HG02642 (cell line): ENCODE results near the gene LCA5L.
A peak's percentile ranks its signal among the peaks of the same experiment; 100 is the strongest.
"Not testable (repeated sequence)": the region's sequence is repeated elsewhere in the genome, so short reads cannot be mapped to it uniquely, and the experiment has no call there.

Experiments used
- ATAC-seq: cut with Tn5 transposase; IDR thresholded peaks from one replicate; pipeline ENCODE4 v1.9.1; 2021; ENCODE audit warnings: mild to moderate bottlenecking; ENCODE audit not compliant: unreplicated experiment, poor library complexity

LCA5L gene

DNA sequence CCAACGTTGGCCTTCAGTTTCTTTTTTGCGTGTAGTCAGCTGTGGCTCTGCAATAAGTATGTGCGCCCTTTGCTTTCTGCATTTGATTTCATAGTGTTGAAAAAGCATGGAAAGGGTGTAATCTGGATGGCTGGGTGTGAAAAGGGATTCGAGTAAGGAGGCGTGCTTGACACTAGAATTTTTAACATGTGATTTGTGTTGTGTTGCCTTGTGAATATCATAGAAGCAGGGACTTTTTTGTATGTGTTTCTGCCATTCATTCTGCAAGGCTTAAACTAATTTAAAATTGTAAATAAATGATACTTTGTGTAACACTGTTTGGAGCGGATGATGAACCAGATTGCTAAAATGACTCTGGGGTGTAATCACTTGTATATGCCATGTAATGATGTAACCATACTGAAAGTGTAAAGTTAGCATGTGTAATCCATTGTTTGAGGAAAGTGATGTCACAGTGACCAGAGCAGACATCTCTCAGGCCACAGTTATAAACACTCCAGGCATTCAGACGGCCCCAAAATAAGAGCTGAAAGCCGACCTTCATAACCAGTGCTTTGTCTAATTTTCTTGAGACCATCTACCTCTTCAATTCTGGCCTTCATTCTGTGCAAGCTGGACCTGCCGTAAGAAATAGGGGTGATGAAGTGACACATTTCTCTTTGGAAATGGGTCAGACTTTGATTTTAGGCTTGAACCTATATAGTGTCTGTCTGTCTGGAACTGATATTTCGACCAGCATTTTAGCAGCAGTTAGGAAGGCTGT is 6.8 kb upstream of the LCA5L start:
- ATAC-seq = no peak

DNA sequence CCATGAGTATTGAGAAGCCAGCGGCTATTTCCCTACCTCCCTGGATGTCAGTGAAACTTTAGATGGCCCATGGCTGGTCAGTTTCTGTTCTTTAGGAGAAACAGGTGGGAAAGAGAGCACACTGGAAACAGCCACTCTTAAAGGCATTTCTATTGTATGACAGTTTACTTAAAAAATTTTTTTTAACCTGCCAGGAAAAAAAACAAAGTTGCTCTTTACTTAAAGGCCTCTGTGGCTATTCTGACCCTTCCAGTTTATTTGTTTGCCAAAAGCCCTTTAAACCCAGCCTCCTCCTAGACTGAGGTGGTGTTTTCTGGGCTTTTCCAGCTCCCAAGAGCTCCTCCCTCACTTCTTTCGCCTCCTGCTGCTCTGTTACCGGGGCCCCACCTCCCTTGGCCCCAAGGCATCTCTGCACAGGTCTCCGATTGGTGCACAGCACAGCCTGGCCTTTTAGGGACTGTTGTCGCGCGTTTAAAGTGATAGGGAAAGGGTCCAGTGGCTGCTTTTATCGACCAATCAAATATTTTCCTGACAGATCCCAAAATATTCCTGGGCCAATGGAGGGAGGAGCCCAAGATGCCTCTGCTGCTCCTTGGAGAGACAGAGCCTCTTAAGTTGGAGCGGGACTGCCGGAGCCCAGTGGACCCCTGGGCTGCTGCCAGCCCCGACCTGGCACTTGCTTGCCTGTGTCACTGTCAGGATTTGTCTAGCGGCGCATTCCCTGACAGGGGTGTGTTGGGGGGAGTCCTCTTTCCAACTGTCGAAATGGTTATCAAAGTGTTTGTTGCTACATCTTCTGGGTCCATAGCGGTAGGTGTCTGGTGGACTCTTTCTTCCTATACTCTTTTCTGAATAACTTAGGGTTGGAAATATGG is 6.0 kb upstream of the LCA5L start, which contains the start of gene SH3BGR:
Gene SH3BGR (plus strand): TSS at position 639 of the 875 bp plus-strand sequence. CDS start 127 bp downstream, at position 766.
- no peak for ATAC-seq

DNA sequence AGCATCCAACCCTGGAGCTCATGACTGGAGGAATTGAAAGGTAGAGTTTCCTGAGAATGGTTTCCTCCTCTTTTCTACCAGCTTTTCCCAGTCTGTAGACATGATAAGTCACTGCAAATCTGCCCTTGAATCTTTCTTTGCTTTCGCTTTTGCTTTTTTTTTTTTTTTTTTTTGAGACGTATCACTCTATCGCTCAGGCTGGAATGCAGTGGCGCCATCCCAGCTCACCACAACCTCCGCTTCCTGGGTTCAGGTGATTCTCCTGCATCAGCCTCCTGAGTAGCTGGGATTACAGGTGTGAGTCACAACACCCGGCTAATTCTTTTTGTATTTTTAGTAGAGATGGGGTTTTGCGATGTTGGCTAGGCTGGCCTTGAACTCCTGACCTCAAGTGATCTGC is 1.7 kb upstream of the LCA5L start:
- ATAC-seq = no peak

DNA sequence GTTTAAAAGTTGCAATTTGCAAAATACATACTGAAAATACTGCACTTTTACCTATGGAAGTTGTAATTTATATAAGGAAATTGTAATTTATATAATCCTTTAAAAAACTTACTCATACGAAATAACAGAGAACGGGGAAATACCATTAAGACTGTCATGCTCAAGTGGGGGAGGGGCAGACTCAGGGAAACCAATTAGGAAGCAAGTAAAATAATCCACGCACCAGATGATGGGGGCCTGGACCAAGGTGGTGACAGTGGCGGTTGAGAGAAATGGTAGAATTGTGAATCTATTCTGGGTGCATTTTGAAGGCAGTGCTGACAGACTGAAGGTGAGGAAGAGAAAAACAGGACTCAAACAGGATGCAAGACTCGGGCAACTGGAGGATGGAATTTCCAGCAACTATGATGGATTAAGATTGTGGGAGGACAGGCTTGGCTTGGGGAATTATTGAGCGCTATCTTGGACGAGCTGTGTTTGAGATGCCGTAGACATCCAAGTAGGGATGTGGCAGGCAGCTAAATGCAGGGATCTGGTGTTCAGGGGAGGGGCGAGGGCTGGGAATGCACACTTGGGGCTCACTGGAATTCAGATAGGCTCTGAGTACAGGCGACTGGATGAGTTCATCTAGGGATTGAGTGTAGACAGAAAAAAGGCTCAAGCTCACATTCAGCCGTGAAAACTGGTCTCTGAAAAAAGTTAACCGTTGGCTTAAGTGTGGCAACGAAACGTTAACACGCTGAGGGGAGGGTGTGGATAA is 977 bp downstream of the LCA5L start:
- ATAC-seq = peak; percentile 0

DNA sequence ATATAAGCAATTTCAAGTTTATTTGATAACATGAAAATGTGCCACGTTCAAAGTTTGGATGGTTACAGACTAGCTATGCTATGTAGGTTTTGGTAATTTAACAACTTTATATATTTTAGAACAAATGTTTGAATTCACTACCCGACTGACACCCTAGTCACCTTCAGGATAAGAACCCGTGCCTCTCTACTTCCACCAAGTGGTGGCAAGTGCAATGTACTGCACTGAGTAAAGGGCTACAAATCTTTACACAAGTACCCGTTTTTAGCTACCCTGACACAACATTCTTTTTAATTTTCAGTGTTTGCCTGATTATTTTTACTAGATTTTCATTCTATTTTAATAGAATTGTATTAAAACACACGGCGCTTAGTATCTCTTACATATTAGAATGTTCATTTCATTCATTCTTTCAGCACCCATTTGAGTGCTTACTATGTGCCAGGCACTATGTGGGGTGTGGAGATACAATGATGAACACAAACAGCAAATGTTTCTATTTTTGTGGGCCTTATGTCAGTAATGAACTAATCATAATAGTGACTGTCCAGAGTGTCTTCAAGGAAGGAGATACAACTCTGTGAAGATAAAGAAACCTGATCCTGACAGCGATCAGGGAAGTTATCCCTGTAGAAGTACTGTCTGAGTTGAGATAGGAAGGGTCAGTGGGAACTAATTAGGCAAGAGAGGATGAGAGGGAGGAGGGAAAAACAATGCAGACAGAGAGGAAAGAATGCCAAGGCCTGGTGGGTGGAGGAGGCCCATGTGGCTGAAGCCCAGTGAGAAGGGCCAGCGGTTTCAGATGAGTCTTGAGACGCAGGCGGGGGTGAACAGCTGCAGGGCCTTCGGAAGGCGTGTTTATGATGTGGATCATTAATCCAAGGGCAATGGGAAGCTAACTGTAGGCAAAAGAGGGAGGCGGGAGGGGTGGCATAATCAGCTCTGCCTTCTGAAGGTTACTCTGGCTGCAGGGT is 3.8 kb downstream of the LCA5L start:
- ATAC-seq = no peak

DNA sequence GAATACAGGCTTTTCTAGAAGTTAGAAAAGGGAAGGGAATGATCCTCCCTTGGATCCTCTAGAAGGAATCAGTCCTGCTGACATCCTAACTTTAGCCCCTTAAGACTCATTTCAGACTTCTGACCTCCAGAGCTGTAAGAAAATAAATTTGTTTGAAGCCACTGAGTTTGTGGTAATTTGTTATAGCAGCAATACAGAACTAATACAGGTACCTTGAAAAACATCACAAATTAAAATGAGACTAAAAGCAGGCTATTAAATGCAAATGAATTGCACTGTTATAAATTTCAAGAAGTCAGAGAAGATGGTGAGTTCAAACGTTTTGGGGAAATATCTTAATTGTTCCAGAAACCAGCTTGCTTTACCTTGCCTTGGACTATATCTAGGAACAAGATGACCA is 6.3 kb downstream of the LCA5L start:
- ATAC-seq = no peak

DNA sequence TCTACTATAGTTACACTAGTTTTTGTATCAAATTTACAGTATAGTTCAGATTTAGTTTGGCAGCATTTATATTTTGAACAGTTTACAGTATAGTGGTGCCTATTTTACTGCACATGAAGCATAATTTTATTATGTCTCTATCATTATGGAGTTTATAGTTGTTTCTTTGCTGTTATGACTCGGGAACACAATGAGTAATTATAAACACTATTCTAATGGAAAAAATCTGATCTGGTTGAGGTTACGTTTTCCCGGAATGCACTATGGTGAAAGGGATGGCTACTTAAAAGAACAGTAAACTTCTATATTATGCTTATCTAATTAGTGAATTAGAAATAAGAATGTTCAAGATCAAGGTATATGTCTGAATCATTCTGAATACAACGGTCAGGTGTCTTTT is 10.6 kb downstream of the LCA5L start:
- ATAC-seq = no peak

DNA sequence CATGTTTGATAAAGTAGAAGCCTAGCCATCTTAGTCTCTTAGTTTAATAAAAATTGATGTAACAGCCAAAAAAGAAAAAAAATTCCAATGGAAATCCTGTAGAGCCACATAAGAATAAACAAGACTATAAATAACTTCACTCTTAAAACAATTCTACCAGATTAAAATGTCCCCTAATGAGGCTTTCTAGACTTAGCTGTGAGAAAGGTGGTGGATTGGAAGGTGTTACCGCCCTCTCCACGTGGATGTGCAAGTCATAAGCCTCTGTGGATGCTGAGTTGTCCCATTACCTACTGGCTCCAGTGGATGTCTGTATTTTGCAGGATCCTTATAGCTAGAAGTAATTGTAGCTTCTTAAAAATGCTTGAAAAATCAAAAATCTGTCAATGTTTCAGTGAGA is 14.6 kb downstream of the LCA5L start:
- no peak for ATAC-seq

DNA sequence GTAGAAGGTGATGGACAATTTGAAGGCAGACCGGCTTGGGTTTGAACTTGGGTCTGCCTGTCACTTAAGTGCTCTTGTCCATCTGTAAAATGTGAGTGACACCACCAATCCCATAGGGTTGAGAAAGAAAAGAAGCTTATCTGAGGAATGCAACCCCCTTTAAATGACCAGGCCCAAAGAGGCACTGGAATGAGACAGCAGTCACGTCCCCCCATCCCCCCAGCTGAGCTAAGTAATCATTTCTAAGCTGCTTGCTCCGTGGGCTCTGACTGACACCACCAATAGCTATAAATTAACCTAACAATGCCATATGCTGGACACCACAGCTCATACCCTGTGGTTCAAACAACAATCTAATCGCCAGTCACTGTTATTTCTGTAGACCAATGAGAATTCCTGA is 15.1 kb downstream of the LCA5L start:
- ATAC-seq = no peak

DNA sequence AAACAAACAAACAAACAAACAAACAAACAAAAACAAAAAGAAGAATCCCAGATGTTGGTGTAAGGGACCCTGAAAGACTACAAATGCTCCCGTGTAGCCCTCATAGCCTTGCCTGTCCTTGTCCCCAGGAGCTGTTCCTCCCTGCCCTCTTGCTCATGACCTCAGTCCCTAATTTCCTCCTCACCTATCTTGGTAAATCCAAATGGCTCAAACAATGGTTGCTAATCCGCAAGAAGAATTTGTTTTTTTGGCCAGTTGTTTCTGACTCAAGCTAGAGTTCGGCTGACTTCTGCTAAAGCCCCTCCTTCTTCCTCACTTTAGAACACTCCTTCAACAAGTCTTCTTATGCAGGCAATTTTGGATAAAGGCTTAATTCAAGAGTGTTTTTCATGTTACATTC is 15.6 kb downstream of the LCA5L start:
- ATAC-seq = no peak

DNA sequence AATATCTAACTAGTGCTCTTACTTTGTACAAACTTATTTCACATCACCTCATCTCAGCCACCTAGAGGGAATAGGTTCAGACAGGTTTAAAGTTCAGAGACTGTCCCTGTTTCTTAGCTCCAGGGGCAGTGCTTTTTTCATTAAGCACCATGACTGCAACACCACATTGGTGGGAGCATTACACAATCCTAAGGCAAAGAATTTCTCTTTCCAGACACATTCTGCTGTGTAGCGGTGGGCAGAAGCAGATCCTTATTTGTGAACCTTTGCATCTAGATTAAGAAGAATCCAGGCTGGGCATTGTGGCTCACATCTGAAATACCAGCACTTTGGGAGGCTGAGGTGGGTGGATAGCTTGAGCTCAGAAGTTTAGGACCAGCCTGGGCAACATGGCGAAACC is 16.1 kb downstream of the LCA5L start:
- no peak for ATAC-seq

DNA sequence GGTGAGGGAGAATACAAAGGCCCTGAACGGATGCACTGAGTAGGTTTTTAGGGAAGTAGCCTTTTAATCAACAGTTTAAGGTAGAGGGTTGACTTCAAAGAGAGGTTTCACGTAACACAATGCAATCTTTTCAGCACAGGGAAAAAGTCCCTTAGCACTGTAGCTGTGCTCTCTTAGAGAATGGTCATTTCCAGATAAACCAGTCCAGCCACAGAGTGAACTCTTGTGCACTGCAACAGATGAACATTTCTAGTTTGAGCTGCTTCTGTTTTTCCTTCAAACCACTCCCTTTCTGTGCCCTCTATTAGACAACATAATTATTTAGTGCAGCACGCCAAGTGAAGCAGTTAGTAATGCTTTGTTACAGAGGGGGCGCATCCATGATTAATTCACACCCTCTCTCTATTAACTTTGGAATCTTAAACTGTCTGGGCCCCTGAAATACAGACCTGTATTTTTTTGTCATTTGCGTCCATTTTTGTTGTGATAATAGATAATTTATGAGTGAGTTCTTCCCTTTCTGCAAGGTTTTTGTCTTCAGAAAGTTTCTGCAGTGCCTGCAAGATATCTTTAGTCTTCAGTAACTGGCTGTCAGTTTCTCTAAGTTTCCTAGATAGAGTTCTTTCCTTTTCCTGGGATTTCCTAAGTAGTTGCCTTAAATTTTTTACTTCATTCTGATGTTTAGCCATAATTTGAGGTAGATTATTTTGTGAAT is 22.9 kb downstream of the LCA5L start:
- ATAC-seq = no peak

DNA sequence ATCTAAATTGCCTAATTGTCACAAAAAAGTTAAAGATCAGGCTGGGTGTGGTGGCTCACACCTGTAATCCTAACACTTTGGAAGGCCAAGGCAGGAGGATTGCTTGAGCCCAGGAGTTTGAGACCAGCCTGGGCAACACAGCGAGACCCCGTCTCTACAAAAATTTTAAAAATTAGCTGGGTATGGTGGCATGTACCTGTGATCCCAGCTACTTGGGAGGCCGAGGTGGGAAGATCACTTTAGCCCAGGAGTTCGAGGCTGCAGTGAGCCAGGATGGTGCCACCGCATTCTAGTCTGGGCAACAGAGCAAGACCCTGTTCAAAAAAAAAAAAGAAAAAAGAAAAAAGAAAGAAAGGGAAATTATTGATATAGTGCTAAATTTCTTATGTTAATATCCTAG is 26.4 kb downstream of the LCA5L start:
- not testable (repeated sequence) for ATAC-seq

DNA sequence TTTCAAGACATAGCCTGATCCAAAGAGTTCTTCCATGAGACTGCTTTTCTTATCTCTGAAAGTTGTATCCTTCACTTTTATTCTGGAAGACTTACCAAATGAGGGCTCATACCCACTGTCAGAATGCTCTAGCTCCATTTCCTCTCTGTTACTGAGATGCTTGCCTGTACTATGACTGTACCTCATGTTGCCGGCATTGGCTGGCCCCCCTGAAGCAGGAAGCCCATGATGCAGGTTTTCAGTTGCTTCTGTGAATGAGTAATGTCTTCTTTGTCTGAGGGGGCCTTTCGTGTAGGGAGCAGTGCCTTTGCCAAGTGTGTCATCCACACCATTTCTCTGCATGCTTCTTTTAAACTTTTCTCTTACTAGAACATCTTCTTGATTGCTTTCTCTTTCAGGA is 39.5 kb downstream of the LCA5L start:
- ATAC-seq = no peak

DNA sequence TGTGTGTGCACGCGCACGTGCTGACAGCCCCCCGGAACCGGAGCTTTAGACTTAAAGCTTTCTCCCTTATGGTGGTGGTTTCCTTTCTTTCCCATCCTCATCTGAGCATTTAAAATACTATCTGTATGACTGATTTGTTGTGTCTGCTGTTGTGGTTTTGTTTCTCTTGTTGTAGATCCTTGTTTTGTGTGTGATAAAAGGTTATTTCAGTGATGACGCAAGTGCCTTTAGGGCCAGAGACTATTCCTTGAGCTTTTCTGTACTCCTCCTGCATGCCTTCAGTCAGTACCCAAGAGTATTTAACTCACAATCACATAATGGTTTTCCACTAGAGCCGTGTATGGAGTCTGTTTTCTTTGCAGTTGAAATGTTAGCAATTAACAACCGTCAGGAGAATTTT is 45.4 kb downstream of the LCA5L start:
- no peak for ATAC-seq

DNA sequence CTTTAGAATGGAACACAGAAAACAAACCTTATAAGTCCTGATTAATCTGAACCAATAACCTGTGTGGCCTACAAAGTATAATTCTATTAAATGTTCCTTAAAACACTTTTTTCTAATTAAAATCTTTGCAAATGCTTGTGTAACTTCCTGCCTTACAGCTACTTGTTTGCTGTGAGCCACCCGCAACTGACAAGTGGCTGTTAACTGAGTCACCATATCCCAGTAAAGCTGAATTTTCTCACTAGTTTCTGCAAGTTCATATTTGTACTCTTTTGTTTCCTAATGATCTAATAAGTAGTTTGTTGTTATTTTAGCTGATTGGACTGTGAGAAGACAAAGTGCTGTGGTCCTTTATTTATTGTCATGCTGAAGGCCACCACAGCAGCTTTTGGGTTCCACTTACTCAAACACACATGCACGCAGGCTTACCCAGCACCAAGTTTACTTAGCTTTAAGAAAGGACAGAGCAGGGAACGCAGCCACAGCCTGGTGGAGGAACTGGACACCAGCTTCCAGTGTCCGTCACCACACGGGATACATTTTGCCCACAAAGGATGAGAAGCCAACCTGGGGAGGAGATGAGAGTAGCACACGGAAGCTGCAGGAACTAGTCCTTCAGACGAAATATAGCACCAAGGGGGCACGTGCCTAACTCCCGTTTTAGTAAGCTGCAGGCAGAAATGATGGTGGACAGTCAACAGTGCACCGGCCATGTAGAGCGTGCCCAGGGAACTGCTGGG is 47.8 kb downstream of the LCA5L start:
- no peak for ATAC-seq

DNA sequence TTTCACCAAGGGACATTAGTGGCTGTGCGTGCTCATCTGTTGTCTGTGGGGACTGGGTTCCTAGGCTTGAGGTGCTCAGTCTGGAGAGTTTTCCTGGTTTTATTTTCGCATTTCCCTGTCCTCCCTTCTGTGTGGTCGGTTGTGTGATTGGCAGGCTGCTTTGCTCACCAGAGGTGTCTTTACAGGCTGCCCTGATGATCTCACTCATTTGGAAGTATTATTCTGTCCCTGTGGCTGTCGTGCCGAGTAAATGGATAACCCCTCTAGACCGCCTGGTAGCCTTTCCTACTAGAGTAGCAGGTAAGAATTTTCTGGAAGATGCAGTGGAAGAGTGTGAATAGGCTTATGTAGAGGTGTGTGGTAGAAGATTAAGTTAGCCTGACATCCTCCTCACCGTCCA is 52.6 kb downstream of the LCA5L start:
- no peak for ATAC-seq

DNA sequence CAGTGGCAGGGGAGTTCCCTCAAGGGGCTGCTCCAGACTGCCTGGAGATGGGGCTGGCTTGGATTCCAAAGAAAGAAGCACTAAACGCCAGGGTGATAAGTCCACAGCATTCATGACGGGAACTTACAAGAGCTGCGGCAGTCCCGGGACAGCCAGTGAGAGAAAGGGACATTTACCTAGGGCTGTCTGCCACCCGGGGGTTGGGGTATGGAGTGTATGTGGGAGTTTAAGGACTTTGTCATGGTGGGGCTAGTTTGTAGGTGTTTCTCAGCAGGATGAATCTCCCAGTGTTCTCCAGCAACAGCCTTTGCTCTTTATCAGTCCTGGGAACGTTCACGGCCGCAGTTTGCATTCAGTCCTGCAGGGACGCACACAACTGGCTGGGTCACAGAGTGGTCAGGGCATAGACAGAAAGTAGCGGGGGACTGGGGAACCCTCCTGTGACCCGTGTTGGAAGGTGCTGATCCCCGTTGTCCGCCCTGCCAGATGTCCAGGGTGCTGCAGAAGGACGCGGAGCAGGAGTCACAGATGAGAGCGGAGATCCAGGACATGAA is 55.3 kb downstream of the LCA5L start:
- ATAC-seq = no peak
